Uterus (tissue), 4 donors: Measurements from ENCODE around the gene RAB40C. TPM values are rescaled to one million over a fixed set of nuclear protein-coding genes. Genes with fewer than 3 reads are reported as not detected.

Experiments used
- DNase-seq, 2 donors: peaks; one replicate each; pipeline ENCODE4 v3.0.0-alpha.2; 2019 to 2020
- H3K27ac ChIP-seq, 2 donors: fragments of 200-600 bp; sonication (generic); 1 replicate in 1 of 2; 2 replicates in 1 of 2; pipeline ENCODE4 v1.5.1; 2016 to 2018
- H3K27me3 ChIP-seq, 2 donors: fragments of 200-600 bp; sonication (generic); one replicate each; pipeline ENCODE4 v1.5.1; 2018 to 2019; ENCODE audit warnings: control low read depth in 1 of 2
- H3K36me3 ChIP-seq, 2 donors: fragments of 200-600 bp; sonication (generic); one replicate each; pipeline ENCODE4 v1.5.1; 2019; ENCODE audit warnings: control low read depth in 1 of 2
- H3K4me1 ChIP-seq, 2 donors: fragments of 200-600 bp; sonication (generic); one replicate each; pipeline ENCODE4 v1.5.1; 2018 to 2019; ENCODE audit warnings: control low read depth in 1 of 2
- H3K4me3 ChIP-seq, 2 donors: fragments of 200-600 bp; sonication (generic); 1 replicate in 1 of 2; 2 replicates in 1 of 2; pipeline ENCODE4 v1.5.1; 2018 to 2019; ENCODE audit warnings: mild to moderate bottlenecking in 1 of 2
- H3K9me3 ChIP-seq, 2 donors: fragments of 200-600 bp; sonication (generic); one replicate each; pipeline ENCODE4 v1.5.1; 2019; ENCODE audit warnings: control low read depth in 1 of 2
- CTCF ChIP-seq, 4 experiments: fragments of 200-600 bp in 2 of 4; fragments of 450-650 bp in 2 of 4; sonication (generic) in 2 of 4; IDR thresholded peaks; one replicate each; pipeline ENCODE4 v1.5.1; 2016 to 2019; ENCODE audit warnings: antibody characterized with exemption in 4 of 4, mild to moderate bottlenecking in 2 of 4, moderate library complexity in 1 of 4
- POLR2A ChIP-seq, 2 donors: fragments of 450-650 bp; IDR thresholded peaks; one replicate each; pipeline ENCODE4 v1.6.1; 2016; ENCODE audit warnings: antibody characterized with exemption in 2 of 2, mild to moderate bottlenecking in 1 of 2, moderate library complexity in 1 of 2
- intact Hi-C: fragments of 100-400 bp; cut with DNase I; formaldehyde crosslinking; loops from one replicate; pipeline ENCODE4 v1.15.1; 2023; ENCODE audit warnings: low total_unique reads
- total RNA-seq, 4 donors: library from RNA; depleted of rRNA in 3 of 4; stranded (reverse); fragments of >200 nt in 3 of 4; gene quantifications; one replicate each; pipeline versions ENCODE4 v1.1.0 to v1.2.4, GENCODE V29; 2014 to 2023
- donor health status: DM: yes; HTN: yes; CAD: no.

The RAB40C gene
- total RNA-seq, 4 donors from 2014 or later, result 0.59 to 25.4 (median 14.3) TPM

GRCh38 chr16:556474-557173 is 33.2 kb upstream of the RAB40C start:
- Histone ChIP-seq H3K36me3 (no peaks in the 10 kb centered on the region), H3K4me1 (peaks cover 0 to 12% of the 10 kb centered on the region in 2 donors), H3K9me3 (no peaks in the 10 kb centered on the region), H3K4me3 (no peak overlapping the region), H3K27ac (no peak overlapping the region), H3K27me3 (peaks cover 0 to 9% of the 10 kb centered on the region in 2 donors)
- no peak for DNase-seq
- intact Hi-C loops, result no loop called here
- no peak for TF ChIP-seq POLR2A (IDR thresholded peaks at IDR 0.05)
- no peak for TF ChIP-seq CTCF (IDR thresholded peaks at IDR 0.05)

DNA sequence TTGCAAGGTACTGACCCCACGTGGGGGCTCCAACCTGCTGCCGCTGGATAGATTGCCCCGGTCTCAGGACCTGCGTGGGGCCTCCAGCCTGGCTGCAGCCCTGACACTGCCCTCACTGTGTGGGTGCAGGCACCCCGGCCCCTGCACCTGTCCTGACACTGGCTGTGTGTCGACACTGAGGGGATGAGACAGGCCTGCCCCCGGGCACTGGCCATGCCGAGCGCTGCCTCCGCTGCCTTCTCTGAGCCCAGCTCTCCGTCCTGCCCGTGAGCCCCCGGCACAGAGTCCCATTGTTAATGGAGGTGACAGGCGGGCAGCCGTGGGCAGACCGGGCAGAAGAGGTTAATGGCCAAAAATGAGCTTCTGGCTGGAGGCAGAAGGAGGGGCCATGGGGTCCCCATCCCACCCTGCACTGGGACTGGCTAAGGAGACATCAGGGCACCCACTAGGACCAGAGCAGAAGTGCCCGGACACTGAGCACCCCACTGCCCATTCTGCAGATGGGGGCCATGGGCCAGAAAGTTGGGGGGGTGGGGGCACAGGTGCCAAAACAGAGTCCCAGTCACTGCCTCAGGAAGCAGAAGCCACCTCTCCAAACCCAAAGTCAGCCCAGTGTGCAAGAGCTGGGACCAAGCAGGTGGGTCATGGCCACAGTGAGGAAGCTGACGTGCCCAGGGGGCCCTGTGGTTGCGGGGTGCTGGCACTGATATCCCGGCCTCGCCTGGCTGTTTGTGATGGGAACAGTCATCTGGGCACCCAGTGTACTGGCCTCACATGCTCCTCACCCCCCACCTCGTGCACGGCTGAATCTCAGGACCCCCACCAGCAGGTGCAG is 32.2 kb upstream of the RAB40C start:
- TF ChIP-seq POLR2A (IDR thresholded peaks at IDR 0.05) (no peak), CTCF (IDR thresholded peaks at IDR 0.05) (no peak)
- H3K9me3 ChIP-seq, result no peaks in the 10 kb centered on the region
- H3K36me3 ChIP-seq, result no peaks in the 10 kb centered on the region
- intact Hi-C loops, result no loop called here
- peaks cover 0 to 11% of the 10 kb centered on the region in 2 donors for H3K27me3 ChIP-seq
- DNase-seq, result no peak
- peaks cover 0 to 12% of the 10 kb centered on the region in 2 donors for H3K4me1 ChIP-seq
- H3K27ac ChIP-seq, result no peak overlapping the region
- H3K4me3 ChIP-seq, result no peak overlapping the region

DNA sequence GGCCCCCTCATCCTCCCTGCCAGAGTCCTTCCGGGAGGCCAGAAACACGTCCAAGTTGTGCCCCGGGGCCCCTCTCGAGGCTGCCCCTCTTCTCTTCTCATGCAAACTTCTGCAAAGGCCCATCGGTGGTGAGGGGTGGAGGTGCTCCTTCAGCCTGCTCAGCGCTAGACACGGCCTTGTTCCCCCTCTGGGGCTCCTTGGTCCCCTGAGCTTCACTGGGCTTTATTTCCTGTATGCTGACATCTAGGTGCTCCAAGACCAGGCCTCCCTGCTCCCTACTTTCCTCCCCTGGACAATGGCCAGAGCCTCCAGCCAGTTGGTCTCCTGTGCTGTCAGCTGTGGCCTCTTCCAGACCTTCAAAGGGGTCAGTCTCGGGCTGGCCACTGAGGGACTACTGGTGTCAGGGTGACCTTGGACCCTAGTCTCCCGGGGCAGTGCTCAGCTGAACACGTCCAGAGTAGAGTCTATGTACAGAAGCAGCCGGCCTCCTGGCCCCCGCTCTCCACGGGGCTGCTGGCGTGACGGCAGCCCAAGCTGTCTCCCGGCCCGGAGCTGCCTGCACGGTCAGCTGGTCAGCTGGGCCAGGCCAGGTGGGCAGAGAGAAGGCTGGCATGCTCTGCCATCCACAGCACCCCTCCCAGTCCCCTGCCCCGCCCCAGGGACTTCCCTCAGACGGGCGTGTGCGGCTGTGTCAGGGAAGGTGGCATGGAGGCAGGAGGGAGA is 31.4 kb upstream of the RAB40C start:
- no peaks in the 10 kb centered on the region for H3K9me3 ChIP-seq
- peaks cover 0 to 12% of the 10 kb centered on the region in 2 donors for H3K4me1 ChIP-seq
- no peak overlapping the region for H3K4me3 ChIP-seq
- DNase-seq, result no peak
- no peaks in the 10 kb centered on the region for H3K36me3 ChIP-seq
- peaks cover 0 to 11% of the 10 kb centered on the region in 2 donors for H3K27me3 ChIP-seq
- TF ChIP-seq CTCF (IDR thresholded peaks at IDR 0.05) (no peak), POLR2A (IDR thresholded peaks at IDR 0.05) (no peak)
- H3K27ac ChIP-seq, result no peak overlapping the region
- intact Hi-C loops, result no loop called here

- H3K36me3 ChIP-seq, result no peaks in the 10 kb centered on the region
- TF ChIP-seq POLR2A (IDR thresholded peaks at IDR 0.05) (no peak), CTCF (IDR thresholded peaks at IDR 0.05) (no peak)
- H3K27me3 ChIP-seq, result peaks cover 0 to 11% of the 10 kb centered on the region in 2 donors
- no peak for DNase-seq
- no peaks in the 10 kb centered on the region for H3K9me3 ChIP-seq
- intact Hi-C loops, result no loop called here
- H3K4me3 ChIP-seq, result no peak overlapping the region
- H3K4me1 ChIP-seq, result peaks cover 0 to 12% of the 10 kb centered on the region in 2 donors
- no peak overlapping the region for H3K27ac ChIP-seq
Measured at GRCh38 chr16:559021-559380, 30.9 kb upstream of the RAB40C start.
